NCI-H446 (cell line): ENCODE measurements around the gene FOXP1.

Experiments used
- DNase-seq, 2 experiments: peaks; one replicate each; lab custom pipeline; 2025; lab: John Stamatoyannopoulos, UW

The FOXP1 gene

DNA sequence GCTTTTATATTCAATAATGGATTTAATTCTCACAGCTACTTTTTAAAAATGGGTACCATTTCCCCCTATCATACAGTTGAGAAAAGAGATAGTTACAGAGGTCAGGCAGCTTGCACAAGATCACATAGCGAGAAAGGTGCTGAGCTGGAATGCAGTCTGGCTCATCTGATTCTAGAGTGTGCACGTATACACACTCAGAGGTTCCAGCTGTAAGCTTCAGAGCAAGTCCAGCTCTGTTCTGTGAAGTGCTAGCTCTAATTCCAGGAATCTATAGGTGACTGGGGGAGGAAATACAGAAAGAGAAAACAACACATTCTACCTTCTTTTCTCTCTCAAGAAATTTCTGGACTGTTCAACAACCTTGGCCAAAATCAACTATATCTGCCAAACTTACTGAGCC lies 318.7 kb downstream of the FOXP1 start:
- DNase-seq, result no peak

DNA sequence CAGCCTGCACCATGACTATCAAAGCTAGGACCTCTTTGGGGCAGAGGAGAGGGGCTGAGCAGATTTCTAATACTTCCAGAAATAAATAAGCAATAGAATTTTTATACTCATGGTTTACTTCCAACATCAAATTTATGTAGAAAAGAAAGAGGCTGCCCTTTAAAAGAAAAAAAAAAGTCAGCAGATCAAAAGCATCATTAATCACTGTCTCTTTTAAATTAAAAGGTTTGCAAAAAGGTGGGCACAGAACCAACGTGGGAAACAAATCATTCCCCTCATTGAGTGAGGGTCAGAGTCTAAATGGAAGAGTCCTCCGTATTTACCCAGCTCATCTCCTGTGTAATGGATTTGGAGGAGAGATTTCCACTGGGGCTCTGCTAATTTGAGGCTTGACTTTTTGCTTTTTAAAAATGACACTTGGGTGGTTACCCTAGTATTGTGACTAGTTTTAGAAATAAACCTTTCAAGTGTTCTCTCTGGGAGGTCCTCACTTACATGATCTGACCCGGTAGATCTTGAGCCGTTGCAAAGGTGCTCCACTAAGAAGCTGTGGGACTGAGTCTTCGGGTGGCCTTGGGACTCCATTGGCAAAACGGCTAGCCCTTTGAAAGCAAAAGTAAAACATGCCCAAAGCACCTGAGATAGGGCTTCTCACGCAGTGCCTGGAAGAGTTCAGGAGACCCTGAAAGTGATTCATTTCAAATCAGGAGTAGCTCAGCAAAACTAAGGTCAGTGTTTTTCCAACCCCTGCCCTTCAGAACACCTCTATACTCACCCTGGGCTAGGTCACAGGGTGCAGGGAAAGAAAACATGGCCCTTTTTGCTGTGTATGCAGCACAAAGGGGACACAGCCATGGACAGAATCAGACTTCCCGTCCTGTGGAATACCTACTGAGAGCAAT lies 320.9 kb downstream of the FOXP1 start:
- DNase-seq, result no peak

DNA sequence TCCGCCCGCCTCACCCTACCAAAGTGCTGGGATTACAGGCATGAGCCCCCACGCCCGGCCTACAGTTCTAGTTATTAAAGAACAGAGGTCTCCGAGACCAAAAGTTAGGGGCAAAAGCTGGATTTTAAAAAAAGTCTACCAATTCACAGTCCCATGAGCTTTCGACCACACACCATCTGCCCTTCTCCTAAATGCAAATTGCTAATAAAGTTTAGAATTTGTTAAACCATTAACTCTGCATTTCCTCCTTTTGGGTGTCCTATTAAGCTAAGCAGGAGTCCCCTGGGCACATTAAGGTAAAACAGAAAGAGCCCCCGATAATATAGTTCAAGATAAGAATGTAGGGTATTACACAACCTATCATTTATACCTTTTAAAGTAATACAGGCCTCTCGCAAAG lies 322.7 kb downstream of the FOXP1 start:
- DNase-seq, result no peak

DNA sequence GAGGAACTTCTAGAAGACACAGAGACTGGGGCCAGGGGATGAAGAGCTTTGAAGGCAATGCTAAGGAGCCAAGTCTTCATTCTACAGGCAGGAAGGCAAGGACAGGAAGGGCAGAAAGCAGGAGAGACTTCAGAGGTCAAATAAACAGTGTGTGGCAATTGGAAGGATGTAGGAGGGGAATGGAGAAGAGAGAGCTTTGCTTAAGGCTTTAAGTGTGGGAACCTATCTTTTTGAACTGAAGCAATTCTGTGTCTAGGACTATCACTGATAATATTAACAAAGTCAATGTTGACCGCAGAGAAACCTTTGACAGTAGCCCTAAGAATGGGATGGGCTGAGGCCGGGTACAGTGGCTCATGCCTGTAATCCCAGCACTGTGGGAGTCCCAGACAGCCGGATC lies 325.0 kb downstream of the FOXP1 start:
- no peak for DNase-seq

DNA sequence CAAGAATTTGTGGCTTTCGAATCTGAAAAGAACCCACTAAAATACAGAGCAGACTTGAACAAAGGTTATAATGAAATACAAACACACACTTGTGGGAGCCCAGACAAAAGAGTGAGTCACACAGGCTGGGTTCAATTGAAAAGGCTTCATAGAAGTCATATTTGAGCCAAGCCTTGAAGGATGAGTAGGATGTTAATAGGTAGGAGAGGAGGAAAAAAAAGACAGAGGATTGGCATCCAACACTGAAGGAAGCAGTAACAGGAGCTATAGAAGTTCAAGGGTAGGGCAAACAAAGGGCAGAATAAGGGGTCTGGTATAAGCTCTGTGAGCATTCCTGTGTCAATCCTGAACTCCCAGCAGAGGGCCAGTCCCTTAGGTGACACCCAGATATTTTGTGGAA lies 325.4 kb downstream of the FOXP1 start:
- DNase-seq, result no peak

DNA sequence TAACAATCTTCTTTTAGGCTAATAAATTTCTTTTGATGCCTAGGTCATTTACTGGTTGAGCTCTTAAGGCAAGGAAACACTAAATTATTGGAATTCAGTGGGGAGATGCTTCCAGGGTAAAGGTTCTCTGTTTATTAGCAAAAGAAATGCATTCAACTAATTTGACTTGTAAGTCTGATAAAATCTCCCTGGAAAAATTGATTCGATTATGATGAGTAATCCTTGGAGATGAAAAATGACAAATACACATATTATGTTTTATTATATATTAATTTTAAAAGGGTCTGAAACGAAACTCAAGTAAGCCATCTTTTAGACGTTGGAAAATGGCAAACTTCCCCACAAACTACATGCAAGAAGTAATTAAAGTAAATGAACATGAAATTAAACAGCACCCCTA lies 328.0 kb downstream of the FOXP1 start:
- no peak for DNase-seq

DNA sequence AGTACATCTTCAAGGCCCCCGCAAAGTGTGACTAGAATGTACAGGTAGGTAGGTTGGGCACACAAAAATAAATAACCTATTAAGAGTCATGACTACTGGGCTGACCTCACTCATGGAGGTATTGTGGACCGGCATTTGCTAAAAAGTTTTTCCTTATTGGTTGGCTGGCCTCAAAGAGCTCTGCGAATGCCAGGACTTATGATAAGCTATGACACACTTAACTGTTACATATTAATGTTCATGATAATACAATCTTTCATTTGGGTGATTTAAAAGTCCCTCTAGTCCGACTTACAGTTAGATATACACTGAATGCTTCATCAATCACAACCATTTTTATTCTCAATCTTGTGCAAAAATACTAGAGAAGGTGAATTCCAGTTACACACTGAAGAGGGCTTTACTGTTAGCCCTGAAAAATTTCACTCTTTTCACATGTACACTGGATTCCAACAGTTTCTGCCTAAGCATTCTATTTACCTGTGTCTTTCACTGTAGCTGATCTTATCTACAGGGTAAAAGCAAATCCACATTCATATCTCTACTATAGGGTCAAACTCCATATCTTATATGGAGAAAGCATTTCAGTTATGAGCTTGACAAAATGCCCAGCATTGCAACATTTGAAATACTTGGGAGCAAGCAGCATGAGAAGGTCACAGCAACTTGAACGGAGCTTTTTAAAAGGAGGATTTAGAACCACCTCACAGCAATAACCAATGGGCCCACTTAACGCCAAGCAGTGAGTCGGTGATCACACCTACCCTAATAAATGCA lies 329.1 kb downstream of the FOXP1 start:
- no peak for DNase-seq

DNA sequence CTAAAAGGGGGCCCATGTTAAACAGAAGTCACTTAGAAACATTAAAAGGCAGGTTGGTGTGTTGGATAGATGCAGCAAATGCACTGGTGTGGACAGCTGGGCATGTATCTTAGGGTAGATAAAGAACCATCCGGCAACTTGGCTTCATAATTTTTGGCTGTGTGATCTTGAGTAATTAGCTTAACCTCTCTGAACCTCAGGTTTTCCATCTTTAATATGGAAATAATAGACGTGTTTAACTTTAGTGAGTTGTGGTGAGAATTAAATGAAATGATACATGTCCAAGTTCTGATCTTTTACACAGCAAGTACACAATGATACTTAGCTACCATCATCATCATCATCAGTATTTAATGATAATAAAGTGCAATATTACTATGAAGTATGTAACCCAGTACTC lies 330.4 kb downstream of the FOXP1 start:
- DNase-seq, result no peak

DNA sequence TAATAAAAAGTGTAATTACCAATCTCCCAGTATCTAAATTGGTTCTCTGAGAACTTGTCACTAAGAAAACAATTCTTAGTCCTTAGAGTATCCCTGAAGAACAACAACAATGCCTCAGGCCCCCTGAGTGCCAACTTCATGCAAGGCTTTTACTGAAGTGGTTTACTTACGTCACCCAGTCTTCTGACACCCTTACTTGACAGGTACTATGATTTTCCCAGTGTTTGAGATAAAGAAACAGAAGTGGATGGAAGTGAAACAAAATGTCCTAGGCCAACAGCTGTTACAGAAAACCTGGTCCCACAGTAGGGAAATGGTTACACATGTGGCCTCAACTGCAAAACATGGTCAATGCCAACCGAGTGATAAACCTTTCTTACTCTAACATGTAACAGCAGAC lies 331.1 kb downstream of the FOXP1 start:
- DNase-seq, result no peak

DNA sequence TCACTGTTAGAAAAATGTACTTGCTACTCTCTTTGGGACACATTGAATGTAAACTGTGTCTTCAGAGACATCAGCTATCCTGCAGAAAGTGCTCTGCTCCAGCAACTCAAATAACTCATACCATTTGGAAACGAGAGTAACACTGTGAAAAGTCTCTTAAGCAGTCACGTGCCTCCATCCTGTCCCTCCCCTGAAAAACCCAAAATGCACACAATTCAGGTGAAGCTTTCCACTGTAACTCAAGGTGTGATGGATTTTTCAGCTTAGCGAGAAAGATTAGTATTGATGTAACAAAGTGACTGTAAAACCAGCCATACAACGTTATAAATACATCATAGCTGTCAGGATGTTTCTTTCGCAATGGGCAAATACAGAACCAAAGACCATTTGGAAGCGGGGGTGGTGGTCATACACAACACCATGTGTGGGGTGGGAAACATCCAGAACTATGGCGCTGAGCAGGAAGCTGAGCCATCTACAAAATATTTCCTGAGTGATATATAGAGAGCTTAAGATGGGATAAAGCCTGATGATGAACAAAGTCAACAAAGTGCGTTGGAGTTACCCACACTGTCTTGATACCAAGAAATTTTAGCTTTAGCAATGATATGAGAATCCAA lies 332.3 kb downstream of the FOXP1 start:
- no peak for DNase-seq

DNA sequence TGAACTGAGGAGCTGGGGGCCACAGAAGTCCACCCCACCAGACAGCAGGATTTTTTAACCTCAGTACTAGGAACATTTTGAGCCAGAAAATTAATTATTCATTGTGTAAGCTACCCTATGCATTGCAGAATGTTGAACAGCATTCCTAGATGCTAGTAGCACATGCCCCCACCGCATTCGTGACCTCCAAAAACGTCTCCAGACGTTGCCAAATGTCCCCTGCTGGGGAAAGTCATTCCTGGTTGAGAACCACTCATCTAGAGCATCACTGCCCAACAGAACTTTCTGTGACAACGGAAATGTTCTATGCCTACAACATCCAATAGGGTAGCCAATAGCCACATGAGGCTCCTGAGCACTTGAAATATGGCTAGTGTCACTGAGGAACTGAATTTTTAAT lies 333.5 kb downstream of the FOXP1 start:
- no peak for DNase-seq

DNA sequence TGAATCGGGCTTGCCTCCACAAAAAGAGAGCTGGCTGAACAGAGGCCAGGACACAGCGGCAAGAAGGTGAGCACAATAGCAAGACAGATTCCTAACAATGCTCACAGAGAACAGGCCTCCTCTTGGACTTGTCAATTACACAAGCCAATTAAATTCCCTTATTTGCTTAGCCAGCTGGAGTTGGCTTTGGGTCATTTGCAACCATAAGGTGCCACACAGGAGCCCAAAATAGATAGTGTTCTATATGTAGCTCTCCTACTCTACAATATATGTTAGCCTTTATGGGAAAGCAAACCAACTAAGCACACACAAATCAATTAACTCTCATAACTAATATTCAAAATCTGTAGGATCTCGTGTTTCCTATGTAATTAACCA lies 335.6 kb downstream of the FOXP1 start:
- DNase-seq, result no peak

DNA sequence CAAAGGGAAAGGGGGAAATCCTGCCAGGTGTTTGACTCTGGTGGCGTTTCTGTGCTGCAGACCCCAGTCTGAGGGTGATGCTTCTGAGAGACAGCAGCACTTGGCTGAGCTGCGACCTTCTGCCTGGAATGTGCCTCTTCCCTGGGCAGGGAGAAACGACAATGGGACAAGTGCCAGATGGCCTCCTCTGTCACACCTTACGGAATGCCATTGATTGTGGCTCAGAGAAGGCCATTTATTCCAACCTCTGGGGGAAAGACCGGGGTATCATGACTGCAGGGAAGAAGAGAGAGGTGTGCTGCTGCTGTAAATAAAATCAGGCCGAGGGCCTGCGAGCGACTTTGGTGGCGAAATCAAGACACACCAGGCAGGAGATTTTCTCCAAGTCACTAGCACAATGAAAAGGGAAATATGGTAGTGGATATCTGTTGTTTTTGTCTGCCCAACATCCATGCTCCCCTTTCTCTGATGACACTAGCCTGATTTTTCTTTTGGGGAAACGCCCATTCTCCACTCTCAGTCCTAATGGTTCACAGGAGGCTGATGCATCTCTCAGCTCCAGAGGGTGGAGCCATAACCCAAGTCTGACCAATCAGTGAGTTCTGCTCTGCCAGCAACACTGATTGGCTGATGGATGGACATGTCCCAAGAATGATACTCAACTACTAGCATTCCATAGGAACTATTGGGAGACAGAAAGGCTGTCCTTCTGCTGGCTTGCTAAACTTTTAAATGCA lies 336.1 kb downstream of the FOXP1 start:
- DNase-seq, result peak in 1 of 2 experiments; percentile 2

DNA sequence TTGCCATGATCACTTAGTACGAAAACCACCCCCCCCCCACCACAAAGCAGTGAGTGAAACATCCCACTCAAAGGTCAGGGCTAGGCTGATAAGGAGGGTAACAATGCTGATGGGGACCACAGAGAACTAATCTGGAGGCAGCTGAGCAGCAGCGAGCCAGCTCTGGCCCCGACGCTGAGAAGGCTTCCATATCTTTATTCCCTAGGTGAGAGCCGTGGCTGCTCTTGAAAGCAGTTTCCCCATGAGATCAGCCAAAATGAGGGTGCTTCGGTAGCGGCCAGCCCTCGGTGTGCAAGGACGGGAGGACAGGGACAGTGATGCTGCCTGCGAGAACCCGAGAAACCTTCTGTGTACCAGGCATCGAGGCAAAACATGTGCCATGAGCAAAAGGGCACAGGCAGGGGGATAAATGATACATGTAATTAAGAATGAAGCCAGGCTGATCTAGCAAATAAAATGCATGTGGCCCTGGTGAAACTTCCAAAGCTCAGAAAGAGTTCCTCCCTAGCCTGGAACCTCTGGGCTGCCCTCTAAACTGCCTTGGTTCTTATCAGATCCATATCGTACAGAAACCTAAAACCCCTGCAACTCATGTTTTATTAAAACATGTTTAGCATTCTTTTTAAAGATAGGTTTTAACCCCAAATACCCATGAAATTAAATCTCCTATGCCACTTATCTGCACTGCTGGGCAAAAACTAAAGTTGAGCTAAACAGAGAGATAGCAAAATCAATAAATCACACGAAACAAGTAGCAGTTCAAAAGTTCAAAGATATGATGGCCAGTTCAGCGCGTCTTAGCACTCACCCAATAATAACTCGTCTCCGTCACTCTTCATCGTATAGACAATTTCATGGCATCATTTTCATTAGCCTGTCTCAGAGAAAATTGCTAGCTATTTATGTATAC lies 337.3 kb downstream of the FOXP1 start:
- DNase-seq, result no peak

DNA sequence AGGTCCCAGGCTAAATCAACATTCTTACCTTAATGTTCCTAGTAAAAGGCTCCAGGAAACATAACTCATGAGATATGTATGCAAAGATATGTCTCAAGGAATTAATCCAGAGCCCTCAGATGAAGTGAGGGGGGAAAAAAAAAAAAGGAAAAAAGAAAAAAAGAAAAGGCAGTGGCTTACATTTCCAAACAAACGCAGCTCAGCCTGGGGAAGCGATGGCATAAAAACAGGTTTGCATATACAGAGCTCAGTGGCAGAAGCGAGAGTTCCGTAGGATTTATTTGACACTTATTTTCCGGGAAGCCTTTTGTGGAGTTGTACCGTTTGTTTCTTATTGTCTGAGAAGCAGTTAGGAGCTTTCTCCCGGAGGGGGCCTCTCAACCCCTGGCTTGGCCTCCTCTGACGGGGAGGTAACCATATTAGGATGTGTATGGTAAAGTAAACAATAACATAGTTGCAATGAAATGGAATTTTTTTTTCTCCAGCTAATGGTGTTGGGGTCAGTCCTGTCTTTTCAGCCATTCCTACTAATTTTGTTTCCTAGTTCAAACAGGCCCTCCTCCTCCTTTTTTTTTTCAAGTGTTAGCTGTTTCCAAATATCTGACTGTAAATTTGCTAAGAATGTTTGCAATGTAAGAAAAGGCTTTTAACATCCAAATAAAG lies 338.6 kb downstream of the FOXP1 start:
- DNase-seq, result no peak

DNA sequence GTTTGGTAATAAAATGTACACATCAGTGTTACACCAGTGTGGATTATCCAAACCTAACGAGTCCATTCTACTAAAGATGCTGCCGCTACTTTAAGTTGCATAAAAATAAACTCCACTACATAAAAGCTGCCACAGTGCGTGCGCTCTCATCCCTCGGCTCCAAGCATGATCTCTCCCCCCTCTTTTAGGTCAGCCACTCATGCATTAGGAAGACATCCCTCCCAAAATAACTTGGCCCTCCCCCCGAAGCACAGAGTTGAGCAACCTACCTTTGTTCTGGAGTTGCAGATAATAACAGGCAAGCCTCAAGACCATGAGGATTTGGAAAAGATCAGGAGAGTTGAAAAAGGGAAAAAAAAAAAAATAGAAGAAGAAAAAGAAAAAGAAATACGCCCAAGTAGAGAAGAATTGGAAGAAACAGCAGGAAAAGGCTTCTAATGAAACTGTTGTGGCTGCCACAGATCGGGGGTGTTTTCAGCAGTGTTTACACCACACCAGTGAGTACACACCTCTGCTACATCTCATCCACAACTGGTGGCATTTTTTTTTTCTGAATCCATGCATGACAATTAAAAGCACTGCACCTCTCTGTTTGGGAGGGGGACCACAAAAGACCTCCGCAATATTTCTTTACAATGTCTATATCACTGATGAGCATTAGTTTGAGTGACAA lies 339.2 kb downstream of the FOXP1 start:
- no peak for DNase-seq

DNA sequence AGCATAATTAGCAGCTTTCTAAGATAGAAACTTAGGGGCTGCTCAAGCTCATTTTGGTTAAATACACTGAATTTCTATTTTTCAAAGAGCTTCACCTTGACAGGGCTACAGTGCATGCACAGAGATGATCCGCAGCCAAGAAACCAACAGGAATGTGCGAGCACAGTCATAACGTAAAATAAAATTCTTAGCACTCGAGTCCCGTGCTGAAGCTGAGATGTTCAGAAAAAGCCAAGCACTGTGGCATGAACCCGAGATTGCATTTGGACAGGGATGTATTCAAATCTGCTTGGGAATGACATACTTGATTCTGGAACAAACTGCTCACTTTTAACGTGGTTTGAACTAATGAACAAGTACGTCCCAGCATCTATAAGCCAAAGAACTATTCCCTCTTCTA lies 340.3 kb downstream of the FOXP1 start:
- DNase-seq, result no peak

DNA sequence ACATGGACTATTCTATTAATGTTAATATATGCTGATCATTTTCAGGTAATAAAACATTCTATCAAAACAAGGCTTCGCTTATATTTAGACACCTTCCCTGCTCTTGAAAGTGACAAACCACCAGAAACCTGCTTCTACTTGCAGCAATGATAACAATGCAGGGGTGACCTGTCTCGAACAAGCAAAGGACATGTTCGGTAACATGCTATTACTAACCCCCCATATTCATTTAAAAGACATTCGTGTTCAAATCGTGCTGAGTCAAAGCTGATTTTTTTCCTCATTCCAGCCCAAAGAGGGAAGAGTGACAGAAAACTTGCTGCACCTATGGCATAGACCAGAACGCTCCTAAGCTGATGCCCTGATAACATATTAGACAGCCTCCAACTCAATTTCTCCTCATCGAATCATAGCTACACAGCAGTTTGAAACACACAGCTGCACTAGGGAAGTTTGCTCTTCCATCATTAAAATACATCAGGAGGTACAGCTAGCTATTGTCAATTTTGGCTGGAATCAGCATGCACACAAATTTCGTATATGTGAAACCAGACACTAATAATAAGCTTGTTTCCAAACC lies 341.5 kb downstream of the FOXP1 start:
- no peak for DNase-seq

DNA sequence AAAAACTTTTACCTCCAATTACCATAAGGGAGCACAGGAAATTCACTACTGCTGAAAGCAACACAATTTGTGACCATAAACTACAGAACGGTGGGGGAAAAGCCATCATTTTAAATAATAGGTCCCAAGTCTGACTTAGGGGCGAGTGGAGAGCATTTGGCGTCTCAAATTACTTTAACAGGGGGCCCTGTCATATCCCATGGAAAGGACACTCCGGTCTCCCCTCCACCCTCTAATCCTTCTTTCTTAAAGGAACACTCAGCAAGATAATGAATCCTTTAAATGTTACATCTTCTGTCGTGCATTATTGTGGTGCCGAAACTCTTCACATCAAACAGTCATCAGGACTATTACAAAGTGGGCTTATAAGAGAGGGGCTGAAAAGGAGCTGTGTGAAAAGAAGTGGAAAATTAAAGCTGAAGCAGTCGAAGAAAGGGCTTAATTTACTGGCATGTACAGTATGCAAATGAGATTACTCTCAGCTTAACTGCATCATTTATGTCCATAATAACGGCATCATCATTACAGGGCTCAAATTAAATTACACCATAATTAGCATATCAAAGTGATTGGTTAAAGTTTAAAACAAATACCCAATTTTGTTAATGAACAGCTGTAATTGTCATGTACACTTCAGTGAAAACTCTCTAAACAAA lies 342.2 kb downstream of the FOXP1 start:
- no peak for DNase-seq
